RWPE2 (cell line): ENCODE measurements around the gene CDC42BPA.
"Not testable (repeated sequence)": the region's sequence is repeated elsewhere in the genome, so short reads cannot be mapped to it uniquely, and the experiment has no call there.

Source experiments
- ATAC-seq: fragments of 200-7000 bp; cut with Tn5 transposase; 3 replicates; pipeline ENCODE4 v1.9.1; 2021; ENCODE audit warnings: low read depth
- DNase-seq: peaks from one replicate; pipeline ENCODE4 v3.0.0-alpha.2; 2020; ENCODE audit warnings: low spot score
- H3K27ac ChIP-seq: fragments of 450-650 bp; 2 replicates; pipeline ENCODE4 v1.5.1; 2017; ENCODE audit warnings: mild to moderate bottlenecking; ENCODE audit not compliant: poor library complexity, severe bottlenecking
- H3K27me3 ChIP-seq: fragments of 250-450 bp; sonication (Bioruptor Pico); 2 replicates; pipeline ENCODE4 v1.5.1; 2021; ENCODE audit warnings: mild to moderate bottlenecking, moderate library complexity; ENCODE audit not compliant: insufficient read depth, poor library complexity, severe bottlenecking
- H3K36me3 ChIP-seq: fragments of 250-450 bp; sonication (Bioruptor Pico); 2 replicates; pipeline ENCODE4 v1.5.1; 2020; ENCODE audit warnings: low read depth, mild to moderate bottlenecking, moderate library complexity
- H3K4me1 ChIP-seq: fragments of 250-450 bp; sonication (Bioruptor Pico); 2 replicates; pipeline ENCODE4 v1.5.1; 2021; ENCODE audit warnings: mild to moderate bottlenecking, moderate library complexity; ENCODE audit not compliant: insufficient read depth, poor library complexity, severe bottlenecking
- H3K4me3 ChIP-seq: fragments of 250-450 bp; sonication (Bioruptor Pico); 2 replicates; pipeline ENCODE4 v1.5.1; 2021; ENCODE audit warnings: mild to moderate bottlenecking, moderate library complexity; ENCODE audit not compliant: severe bottlenecking
- H3K9me3 ChIP-seq: fragments of 250-450 bp; sonication (Bioruptor Pico); 2 replicates; pipeline ENCODE4 v1.5.1; 2021; ENCODE audit warnings: mild to moderate bottlenecking, moderate library complexity; ENCODE audit not compliant: severe bottlenecking
- CTCF ChIP-seq: fragments of 450-650 bp; IDR thresholded peaks from one replicate; pipeline ENCODE4 v1.5.1; 2017; ENCODE audit warnings: mild to moderate bottlenecking, moderate library complexity; ENCODE audit not compliant: poor library complexity, severe bottlenecking

CDC42BPA gene

GRCh38 chr1:226957714-226958113, 360.6 kb downstream of the CDC42BPA start:
- no peak overlapping the region for H3K27ac ChIP-seq
- H3K27me3 ChIP-seq = no peaks in the 10 kb centered on the region
- no peak for TF ChIP-seq CTCF
- no peaks in the 10 kb centered on the region for H3K9me3 ChIP-seq
- H3K36me3 ChIP-seq = no peaks in the 10 kb centered on the region
- no peaks in the 10 kb centered on the region for H3K4me1 ChIP-seq
- DNase-seq (no peak), ATAC-seq (no peak)
- no peak overlapping the region for H3K4me3 ChIP-seq

- no peak overlapping the region for H3K27ac ChIP-seq
- no peak for TF ChIP-seq CTCF
- no peak for ATAC-seq
- no peaks in the 10 kb centered on the region for H3K27me3 ChIP-seq
- no peaks in the 10 kb centered on the region for H3K36me3 ChIP-seq
- no peaks in the 10 kb centered on the region for H3K4me1 ChIP-seq
- DNase-seq = no peak
- no peaks in the 10 kb centered on the region for H3K9me3 ChIP-seq
- H3K4me3 ChIP-seq = no peak overlapping the region
Measured at GRCh38 chr1:226956942-226957713, 361.2 kb downstream of the CDC42BPA start.

GRCh38 chr1:226955857-226956256, 362.4 kb downstream of the CDC42BPA start:
- not testable (repeated sequence) for H3K4me3 ChIP-seq, H3K9me3 ChIP-seq, ATAC-seq, H3K36me3 ChIP-seq, H3K27ac ChIP-seq, H3K4me1 ChIP-seq, H3K27me3 ChIP-seq, DNase-seq

GRCh38 chr1:226954777-226955176, 363.5 kb downstream of the CDC42BPA start:
- H3K27me3 ChIP-seq = no peaks in the 10 kb centered on the region
- DNase-seq (no peak), ATAC-seq (no peak)
- H3K9me3 ChIP-seq = no peaks in the 10 kb centered on the region
- H3K27ac ChIP-seq = no peak overlapping the region
- no peak for TF ChIP-seq CTCF
- H3K4me3 ChIP-seq = no peak overlapping the region
- H3K36me3 ChIP-seq = no peaks in the 10 kb centered on the region
- H3K4me1 ChIP-seq = no peaks in the 10 kb centered on the region

GRCh38 chr1:226954337-226954736, 364.0 kb downstream of the CDC42BPA start:
- no peaks in the 10 kb centered on the region for H3K36me3 ChIP-seq
- H3K9me3 ChIP-seq = no peaks in the 10 kb centered on the region
- no peaks in the 10 kb centered on the region for H3K27me3 ChIP-seq
- H3K27ac ChIP-seq = no peak overlapping the region
- H3K4me3 ChIP-seq = no peak overlapping the region
- H3K4me1 ChIP-seq = no peaks in the 10 kb centered on the region
- no peak for TF ChIP-seq CTCF
- ATAC-seq = no peak
- DNase-seq = no peak
